GM18508 (cell line): ENCODE data around the gene LRRC32.

Experiments
- ATAC-seq: cut with Tn5 transposase; IDR thresholded peaks from one replicate; pipeline ENCODE4 v1.9.1; 2021; ENCODE audit warnings: moderate number of reproducible peaks; ENCODE audit not compliant: insufficient read depth, unreplicated experiment

The LRRC32 gene

GRCh38 chr11:76665921-76666351 is 4.6 kb downstream of the LRRC32 start:
- ATAC-seq = no peak

GRCh38 chr11:76665172-76665571 is 5.4 kb downstream of the LRRC32 start:
- ATAC-seq = no peak

GRCh38 chr11:76664578-76665061 is 5.9 kb downstream of the LRRC32 start:
- no peak for ATAC-seq

DNA sequence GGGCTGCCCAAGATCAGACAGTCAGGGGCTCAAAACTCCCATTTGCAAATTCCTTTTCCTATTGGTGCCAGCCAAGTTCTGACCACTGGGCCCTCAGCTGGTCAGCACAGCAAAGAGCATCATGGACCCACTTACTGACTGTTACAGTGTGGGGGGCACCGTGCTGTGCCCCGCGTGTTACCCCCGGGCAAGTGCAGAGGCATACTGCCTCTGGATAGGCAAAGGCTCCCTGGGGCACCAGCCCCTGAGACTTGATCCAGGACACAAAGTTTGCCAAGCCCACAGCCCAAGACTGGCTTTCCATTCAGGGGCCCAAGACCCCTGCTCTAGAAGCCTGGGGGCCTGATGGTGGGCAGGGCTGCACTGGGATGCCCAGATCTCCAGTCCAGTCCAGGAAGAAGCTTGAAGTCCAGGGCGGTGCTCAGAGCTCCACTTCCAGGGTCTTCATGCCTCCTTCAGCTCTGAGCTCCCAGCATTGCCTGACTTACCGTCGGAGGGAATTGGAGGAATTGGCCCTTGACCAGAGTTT is 6.6 kb downstream of the LRRC32 start:
- ATAC-seq = no peak

- no peak for ATAC-seq
Measured at GRCh38 chr11:76663486-76663810, 7.1 kb downstream of the LRRC32 start.

GRCh38 chr11:76662656-76663485 is 7.7 kb downstream of the LRRC32 start:
- ATAC-seq = no peak

- ATAC-seq = no peak
Measured at GRCh38 chr11:76661834-76662434, 8.6 kb downstream of the LRRC32 start.

DNA sequence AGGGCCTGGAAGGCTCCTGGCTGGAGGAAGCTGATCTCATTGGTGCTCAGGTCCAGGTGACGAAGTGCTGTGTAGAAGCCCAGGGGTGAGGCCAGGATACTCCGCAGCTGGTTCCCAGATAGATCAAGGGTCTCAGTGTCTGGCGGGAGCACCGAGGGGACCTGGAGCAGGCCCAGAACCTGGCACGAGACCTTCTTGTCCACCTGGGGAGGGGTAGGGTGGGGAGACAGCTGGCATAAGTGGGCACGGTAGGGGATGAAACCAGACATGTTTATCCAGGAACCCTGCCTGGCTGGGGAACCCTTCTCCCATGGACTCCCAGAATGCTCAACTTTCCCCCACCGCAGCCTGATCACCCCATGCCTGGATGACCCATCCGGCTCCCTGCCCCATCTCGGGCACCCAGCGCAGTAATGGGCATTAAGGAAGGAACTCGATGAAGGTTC is 9.2 kb downstream of the LRRC32 start:
- ATAC-seq = no peak

DNA sequence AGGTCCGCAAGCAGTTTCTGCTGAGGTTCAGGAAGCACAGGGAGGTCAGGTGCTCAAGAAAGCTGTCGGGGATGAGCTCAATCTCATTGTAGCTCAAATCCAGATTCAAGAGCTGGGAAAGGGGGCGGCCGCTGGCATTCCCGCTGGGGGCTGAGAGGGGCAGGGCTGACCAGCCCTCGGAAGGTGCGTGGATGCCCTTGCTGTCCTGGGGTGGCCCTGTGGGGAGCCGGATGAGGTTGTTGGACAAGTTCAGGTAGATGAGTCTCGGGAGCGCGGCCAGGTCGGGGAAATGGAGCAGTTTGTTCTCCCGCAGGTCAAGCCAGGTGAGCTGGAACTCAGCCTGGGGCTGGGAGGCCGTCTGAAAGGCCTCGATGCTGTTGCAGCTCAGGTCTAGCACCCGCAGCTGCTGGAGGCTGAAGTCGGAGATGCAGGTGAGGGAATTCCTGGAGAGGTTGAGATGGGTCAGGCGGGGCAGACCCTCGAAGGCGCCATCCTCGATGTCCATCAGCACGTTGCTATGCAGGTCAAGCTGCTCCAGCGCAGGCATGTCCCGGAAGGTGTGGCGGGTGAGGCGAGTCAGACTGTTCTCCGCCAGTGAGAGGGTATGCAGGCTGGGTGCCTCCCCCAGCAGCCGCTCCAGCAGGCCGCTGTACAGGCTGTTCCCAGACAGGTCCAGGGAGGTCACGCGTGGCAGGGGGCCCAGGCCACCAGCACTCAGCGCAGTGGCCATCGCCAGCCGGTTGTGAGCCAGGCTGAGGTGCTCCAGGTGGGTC is 9.8 kb downstream of the LRRC32 start:
- ATAC-seq = no peak

DNA sequence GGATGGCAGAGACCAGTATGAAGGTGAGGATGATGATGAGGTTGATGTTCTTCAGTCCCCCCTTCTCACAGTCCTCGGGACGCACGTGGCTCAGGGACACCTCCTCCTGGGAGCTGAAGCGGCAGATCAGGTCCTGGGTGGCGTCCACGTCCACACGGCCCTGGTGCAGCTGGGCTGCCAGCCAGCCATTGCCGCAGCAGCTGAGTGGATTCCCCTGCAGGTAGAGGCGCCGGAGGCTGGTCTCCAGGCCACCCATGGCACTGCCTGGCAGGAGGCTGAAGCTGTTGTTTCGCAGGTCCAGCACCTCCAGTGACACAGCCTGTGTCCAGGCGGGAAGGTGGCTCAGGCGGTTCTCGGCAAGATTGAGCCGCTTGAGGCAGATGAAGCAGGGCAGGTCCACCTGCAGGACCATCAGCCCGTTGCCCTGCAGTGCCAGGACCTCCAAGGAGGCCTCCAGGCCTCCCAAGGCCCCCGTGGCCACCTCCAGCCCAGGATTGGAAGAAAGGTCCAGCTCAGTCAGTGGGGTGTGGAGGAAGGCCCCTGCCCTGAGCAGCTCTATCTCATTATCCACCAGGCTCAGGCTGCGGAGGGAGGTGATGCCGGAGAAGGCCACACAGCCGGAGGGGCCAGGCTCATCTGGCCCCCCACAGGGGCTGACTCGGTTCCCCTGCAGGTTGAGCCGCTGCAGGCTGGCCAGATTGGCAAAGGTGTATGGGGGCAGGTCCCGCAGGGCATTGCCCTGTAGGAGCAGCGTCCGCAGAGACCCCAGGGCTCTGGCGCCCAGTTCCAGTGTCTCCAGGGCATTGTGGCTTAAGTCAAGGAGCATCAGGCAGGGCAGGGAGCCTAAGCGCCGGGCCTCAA is 10.6 kb downstream of the LRRC32 start:
- ATAC-seq = no peak

DNA sequence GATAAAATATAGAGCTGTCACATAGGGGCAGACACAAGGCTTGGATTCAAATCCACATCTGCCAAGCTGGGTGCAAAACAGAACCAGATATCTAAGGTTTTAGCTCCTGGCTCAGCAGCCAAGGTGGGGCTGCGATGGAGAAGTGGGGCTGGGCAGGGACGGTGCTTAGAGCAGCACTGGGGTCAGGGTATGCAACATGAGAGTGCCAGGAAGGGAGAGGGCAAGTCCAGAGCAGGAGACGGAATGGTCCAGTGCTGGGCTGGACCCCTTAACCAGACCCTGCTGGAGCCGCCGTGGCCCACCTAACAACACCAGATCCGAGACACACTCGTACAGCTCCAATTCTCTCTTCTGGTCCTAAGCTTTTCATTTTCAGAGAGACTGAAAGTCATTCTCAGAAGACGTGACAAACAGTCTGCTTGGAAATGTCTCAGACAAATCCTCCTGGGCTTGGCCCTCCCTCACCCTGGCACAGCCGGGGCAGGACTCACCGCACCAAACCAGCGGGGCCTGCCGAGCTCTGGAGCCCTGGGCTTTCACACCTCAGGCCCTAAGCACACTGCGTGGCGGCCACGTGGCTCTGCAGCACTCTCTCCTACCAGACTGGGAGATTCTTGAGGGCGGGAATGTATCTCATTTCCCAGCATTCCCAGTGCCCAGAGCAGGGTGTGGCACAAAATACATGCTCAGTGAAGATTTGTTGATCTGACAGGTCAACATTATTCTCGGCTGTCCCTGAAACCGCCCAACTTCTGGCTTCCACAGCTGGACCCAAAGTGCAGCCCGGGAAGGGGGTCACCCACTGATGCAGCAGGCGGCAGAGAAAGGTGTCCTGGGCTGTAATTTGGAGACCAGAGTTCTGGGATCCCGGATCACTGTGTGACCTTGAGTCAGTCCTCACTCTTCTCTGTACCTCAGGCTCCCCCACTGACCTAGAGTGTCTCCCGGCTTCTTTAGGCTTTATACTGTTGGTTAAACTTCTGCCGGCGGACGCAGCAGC is 11.6 kb downstream of the LRRC32 start:
- no peak for ATAC-seq

- ATAC-seq = no peak
Measured at GRCh38 chr11:76658231-76658630, 12.3 kb downstream of the LRRC32 start.

- no peak for ATAC-seq
Measured at GRCh38 chr11:76657187-76658170, 13.1 kb downstream of the LRRC32 start.

GRCh38 chr11:76656571-76657081 is 13.9 kb downstream of the LRRC32 start:
- no peak for ATAC-seq

GRCh38 chr11:76656050-76656531 is 14.5 kb downstream of the LRRC32 start:
- no peak for ATAC-seq

GRCh38 chr11:76655501-76656049 is 15.0 kb downstream of the LRRC32 start:
- no peak for ATAC-seq

DNA sequence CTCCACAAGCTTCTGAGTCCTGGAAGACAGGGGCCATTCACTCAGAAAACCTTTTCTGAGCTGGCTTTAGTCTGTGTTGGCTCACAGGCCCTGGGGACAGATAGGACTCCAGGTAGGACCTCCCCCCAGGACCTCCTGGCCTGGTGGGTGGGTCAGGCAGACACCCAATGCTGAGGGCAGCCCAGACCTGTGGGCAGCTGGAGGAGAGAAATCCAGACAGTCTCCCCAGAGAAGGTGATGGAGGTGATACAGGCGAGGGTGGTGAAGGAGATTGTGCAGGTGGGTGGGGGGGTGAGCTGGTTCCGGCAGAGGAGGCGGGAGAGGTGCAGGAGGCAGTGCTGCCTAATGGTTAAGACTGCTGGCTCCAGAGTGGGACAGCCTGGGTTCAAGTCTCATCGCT is 15.6 kb downstream of the LRRC32 start:
- ATAC-seq = no peak
